GM20431 (cell line): ENCODE data around the gene ATXN7L1.

Source experiments
- in situ Hi-C: fragments of 300-500 bp; cut with MseI, MboI; formaldehyde crosslinking; loops from one replicate; pipeline ENCODE4 v1.15.0; 2020; ENCODE audit warnings: low sequenced_read_pairs; ENCODE audit not compliant: unreplicated experiment

ATXN7L1 gene

GRCh38 chr7:105642264-105642663 lies 234.1 kb downstream of the ATXN7L1 start:
- in situ Hi-C loops = no loop called here

GRCh38 chr7:105640956-105641810 lies 235.2 kb downstream of the ATXN7L1 start:
- in situ Hi-C loops = no loop called here

GRCh38 chr7:105639667-105640493 lies 236.5 kb downstream of the ATXN7L1 start:
- in situ Hi-C loops = no loop called here

GRCh38 chr7:105638902-105639495 lies 237.4 kb downstream of the ATXN7L1 start:
- in situ Hi-C loops = no loop called here

- in situ Hi-C loops = no loop called here
Observed at GRCh38 chr7:105638334-105638733, 238.1 kb downstream of the ATXN7L1 start.

GRCh38 chr7:105637755-105638154 lies 238.6 kb downstream of the ATXN7L1 start:
- in situ Hi-C loops = no loop called here

- in situ Hi-C loops = no loop called here
Observed at GRCh38 chr7:105636982-105637381, 239.4 kb downstream of the ATXN7L1 start.

GRCh38 chr7:105635197-105635596 lies 241.2 kb downstream of the ATXN7L1 start:
- in situ Hi-C loops = no loop called here

GRCh38 chr7:105625986-105626385 lies 250.4 kb downstream of the ATXN7L1 start:
- in situ Hi-C loops = no loop called here

- in situ Hi-C loops = no loop called here
Observed at GRCh38 chr7:105623906-105624305, 252.5 kb downstream of the ATXN7L1 start.

- in situ Hi-C loops = no loop called here
Observed at GRCh38 chr7:105623378-105623777, 253.0 kb downstream of the ATXN7L1 start.

- in situ Hi-C loops = no loop called here
Observed at GRCh38 chr7:105622106-105622731, 254.2 kb downstream of the ATXN7L1 start.

GRCh38 chr7:105621617-105622016 lies 254.8 kb downstream of the ATXN7L1 start:
- in situ Hi-C loops = no loop called here

- in situ Hi-C loops = no loop called here
Observed at GRCh38 chr7:105621176-105621575, 255.2 kb downstream of the ATXN7L1 start.

GRCh38 chr7:105619590-105619989 lies 256.8 kb downstream of the ATXN7L1 start:
- in situ Hi-C loops = no loop called here

GRCh38 chr7:105618016-105618296 lies 258.4 kb downstream of the ATXN7L1 start:
- in situ Hi-C loops = no loop called here

GRCh38 chr7:105617280-105618015 lies 259.0 kb downstream of the ATXN7L1 start:
- in situ Hi-C loops = no loop called here

- in situ Hi-C loops = no loop called here
Observed at GRCh38 chr7:105614341-105614840, 262.0 kb downstream of the ATXN7L1 start.

- in situ Hi-C loops = no loop called here
Observed at GRCh38 chr7:105613611-105614330, 262.6 kb downstream of the ATXN7L1 start.
